Activated CD4-positive, alpha-beta memory T cell treated with anti-CD3 and anti-CD28 coated beads for 36 hours (primary cell): ENCODE results near the gene PPP4R3B. TPM values are rescaled to one million over a fixed set of nuclear protein-coding genes. Genes with fewer than 3 reads are reported as not detected.

ENCODE experiments used
- CTCF ChIA-PET: fragments of 350-600 bp; sonication (Branson Sonifier 250); formaldehyde crosslinking; loops from one replicate; lab custom pipeline; 2021; ENCODE audit warnings: antibody characterized with exemption, inconsistent platforms; lab: Charles Lee
- POLR2A ChIA-PET: fragments of 350-600 bp; sonication (Branson Sonifier 250); formaldehyde crosslinking; loops from one replicate; lab custom pipeline; 2021; ENCODE audit warnings: antibody characterized with exemption; lab: Charles Lee
- DNase-seq: peaks from one replicate; pipeline ENCODE4 v3.0.0-alpha.2; 2020
- H3K27ac Mint-ChIP-seq: one replicate; pipeline ENCODE4 v1.8.0; 2021; ENCODE audit warnings: mixed read lengths
- H3K27me3 Mint-ChIP-seq: one replicate; pipeline ENCODE4 v1.8.0; 2021; ENCODE audit warnings: mixed read lengths
- H3K36me3 Mint-ChIP-seq: one replicate; pipeline ENCODE4 v1.8.0; 2021; ENCODE audit warnings: mixed read lengths
- H3K4me1 Mint-ChIP-seq: one replicate; pipeline ENCODE4 v1.8.0; 2021; ENCODE audit warnings: low read depth, mixed read lengths
- H3K4me3 Mint-ChIP-seq: one replicate; pipeline ENCODE4 v1.8.0; 2021; ENCODE audit warnings: mild to moderate bottlenecking, mixed read lengths
- H3K9me3 Mint-ChIP-seq: one replicate; pipeline ENCODE4 v1.8.0; 2021; ENCODE audit warnings: mixed read lengths
- intact Hi-C: fragments of 100-400 bp; cut with micrococcal nuclease; formaldehyde crosslinking; loops from one replicate; pipeline ENCODE4 v1.15.1; 2023
- total RNA-seq, 2 experiments: library from RNA; stranded (reverse); gene quantifications; one replicate each; pipeline ENCODE4 v1.2.3, GENCODE V29; 2021

The PPP4R3B gene
- total RNA-seq, 2 experiments from 2014 or later: 62.4 to 65.1 TPM

GRCh38 chr2:55498582-55498981 lies 118.8 kb downstream of the PPP4R3B start:
- Mint-ChIP-seq H3K27ac (no peak overlapping the region), H3K4me3 (no peak overlapping the region), H3K36me3 (no peaks in the 10 kb centered on the region), H3K27me3 (no peaks in the 10 kb centered on the region), H3K4me1 (no peaks in the 10 kb centered on the region), H3K9me3 (no peaks in the 10 kb centered on the region)
- no peak for DNase-seq
- ChIA-PET CTCF (interaction anchor here (0.7 kb wide), 1 partner anchor 129 kb away, joined by 3 read pairs; no protein-coding TSS in a partner anchor), POLR2A (interaction anchor here (0.6 kb wide), 1 partner anchor 616 kb away, joined by 3 read pairs; no protein-coding TSS in a partner anchor)
- intact Hi-C loops: no loop called here

Other genes starting within 250 kb of the PPP4R3B start
- 10 to 100 TPM; 13.2 to 14.1 TPM for gene CCDC88A, start 197.8 kb downstream of the PPP4R3B start, total RNA-seq
- 10 to 100 TPM; 37.0 to 37.2 TPM for gene CFAP36, start 97.9 kb downstream of the PPP4R3B start, total RNA-seq
- 10 to 100 TPM; 44.0 to 48.4 TPM for gene PNPT1, start 76.2 kb upstream of the PPP4R3B start, total RNA-seq